GM21576 (cell line): ENCODE data around the gene CAPN11.
"Not testable (repeated sequence)": the region's sequence is repeated elsewhere in the genome, so short reads cannot be mapped to it uniquely, and the experiment has no call there.

Source experiments
- ATAC-seq: cut with Tn5 transposase; IDR thresholded peaks from one replicate; pipeline ENCODE4 v1.9.1; 2021; ENCODE audit warnings: mild to moderate bottlenecking, moderate library complexity; ENCODE audit not compliant: unreplicated experiment

CAPN11 gene

DNA sequence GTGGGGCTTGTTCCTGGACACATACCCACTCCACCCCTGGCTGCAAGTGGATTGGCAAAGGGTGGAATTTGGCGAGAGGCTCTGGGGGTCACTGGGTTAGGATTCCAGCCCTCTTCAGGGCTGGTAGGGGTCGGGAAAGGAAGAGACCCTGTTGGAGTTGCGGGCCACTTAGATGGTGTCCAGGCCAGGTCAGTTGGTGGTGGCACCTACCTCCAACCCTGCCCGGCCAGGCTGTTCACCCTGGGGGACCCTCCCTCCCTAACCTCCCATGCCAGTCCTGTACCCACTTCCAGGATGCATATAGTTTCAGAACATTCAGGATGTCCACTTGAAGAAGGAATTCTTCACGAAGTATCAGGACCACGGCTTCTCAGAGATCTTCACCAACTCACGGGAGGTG lies 21.0 kb downstream of the CAPN11 start:
- ATAC-seq = no peak

DNA sequence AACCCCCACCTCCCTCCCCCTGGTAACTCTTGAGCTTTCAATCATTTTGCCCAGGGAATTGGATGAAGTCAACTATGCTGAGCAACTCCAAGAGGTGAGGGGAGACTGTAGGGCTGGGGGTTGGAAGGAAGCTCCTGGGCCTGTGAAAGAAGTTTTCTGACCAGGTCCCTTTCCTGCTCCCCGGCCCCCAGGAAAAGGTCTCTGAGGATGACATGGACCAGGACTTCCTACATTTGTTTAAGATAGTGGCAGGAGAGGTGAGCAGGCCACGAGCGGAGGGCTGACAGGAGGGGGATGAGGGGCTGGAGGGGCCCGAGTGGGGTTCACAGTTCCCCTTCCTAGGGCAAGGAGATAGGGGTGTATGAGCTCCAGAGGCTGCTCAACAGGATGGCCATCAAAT lies 21.8 kb downstream of the CAPN11 start:
- ATAC-seq = no peak

DNA sequence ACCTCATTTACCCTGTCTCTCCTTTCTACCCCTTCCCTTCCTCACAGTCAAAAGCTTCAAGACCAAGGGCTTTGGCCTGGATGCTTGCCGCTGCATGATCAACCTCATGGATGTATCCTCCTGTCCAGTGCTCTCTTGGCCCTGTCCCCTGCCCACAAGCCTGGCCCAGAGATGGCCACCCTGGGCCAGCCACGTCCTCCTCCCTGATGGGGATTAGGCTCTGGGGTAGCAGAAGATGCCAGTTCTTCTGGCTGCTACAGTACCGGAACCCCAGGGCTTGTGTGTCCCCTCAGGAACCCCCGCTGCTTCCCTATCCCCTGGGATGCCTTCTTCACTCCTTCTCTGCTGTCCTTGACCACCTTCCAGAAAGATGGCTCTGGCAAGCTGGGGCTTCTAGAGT lies 22.3 kb downstream of the CAPN11 start:
- no peak for ATAC-seq

DNA sequence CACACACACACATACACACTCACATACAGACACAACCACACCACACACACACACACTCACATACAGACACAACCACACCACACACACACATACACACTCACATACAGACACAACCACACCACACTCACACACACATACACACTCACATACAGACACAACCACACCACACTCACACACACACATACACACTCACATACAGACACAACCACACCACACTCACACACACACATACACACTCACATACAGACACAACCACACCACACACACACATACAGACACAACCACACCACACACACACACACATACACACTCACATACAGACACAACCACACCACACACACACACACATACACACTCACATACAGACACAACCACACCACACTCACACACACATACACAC lies 23.2 kb downstream of the CAPN11 start:
- ATAC-seq = not testable (repeated sequence)

DNA sequence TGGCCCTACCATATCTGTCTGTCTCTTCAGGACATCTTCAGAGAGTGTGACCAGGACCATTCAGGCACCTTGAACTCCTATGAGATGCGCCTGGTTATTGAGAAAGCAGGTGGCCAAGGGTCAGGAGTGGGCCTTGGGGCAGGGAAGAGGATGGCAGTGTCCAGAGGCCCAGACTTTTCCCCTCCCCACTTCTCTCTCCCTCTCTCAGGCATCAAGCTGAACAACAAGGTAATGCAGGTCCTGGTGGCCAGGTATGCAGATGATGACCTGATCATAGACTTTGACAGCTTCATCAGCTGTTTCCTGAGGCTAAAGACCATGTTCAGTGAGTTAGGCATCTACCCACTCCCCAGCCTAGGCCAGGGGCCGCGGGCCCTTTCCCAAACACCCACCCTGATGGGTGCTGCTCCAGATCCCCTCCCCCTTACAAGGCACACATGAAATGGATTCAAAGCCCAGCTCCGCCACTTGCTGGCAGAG lies 24.3 kb downstream of the CAPN11 start:
- no peak for ATAC-seq

DNA sequence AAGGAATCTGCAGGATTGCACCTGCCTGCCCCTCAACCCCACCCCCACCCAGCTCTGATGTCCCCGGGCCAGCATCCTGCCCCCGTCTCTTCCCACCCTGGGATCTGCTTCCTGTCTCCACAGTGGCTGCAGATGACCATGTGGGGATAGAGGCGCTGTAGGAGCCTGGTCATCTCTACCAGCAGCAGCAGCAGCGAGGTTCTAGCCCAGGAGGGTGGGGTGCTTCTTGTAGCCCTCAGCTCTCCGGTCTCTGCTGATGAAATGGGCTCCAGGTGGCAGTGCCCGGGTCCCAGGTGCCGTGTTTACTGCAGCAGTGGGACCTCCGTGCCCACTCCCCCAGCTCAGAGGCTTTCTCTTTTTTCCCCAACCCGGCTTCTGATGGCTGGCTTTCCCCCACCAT lies 25.2 kb downstream of the CAPN11 start:
- ATAC-seq = no peak

DNA sequence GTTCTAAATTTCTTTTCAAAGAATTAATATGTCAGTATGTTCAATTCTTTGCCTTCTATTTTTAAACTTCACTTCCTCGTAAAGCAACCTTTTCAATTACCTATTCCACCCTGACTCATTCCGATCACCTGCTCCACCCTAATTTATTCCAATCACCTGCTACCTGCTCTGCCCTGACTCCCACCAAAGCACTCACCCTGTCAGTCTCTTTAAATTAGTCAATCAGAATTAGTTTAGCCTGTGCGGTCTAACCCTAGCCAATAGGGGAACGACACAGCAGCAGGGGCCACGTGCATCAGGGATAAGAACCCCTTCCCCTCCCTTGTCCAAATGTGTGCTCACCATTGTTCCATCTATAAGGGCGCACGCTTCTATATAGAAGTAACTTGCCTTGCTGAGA lies 26.7 kb downstream of the CAPN11 start:
- ATAC-seq = not testable (repeated sequence)

DNA sequence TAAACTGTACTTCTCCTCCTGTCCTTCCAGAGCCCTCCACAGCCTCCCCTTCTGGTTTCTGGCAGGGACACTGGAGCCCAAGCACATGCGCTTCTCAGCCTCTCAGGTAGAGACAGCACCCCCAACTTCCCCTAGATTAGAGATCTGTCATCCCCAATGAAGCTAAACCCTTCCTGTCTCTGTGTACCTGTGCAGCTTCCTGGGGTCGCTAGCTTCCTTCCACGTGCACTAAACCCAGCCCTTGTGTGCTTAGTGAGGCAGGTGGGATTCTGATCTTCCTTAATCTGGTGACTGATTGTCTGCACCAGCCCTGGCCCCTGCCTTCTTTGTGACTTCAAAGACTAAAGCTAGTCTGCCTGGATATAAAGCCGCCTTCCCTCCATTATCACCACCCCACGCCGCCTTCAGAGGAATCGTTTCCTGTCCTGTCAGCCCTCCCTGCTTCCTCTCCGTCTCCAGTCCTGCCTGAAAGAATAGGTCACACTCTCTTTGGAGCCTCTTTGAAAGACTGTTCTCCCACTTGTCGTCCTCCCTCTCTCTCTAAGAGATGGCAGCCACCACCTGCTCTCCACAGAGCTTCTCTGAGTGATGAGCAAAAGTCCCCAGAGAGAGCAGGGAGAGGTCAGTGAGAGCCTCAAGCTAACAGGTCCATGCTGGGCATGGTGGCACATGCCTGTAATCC lies 27.5 kb downstream of the CAPN11 start:
- no peak for ATAC-seq

DNA sequence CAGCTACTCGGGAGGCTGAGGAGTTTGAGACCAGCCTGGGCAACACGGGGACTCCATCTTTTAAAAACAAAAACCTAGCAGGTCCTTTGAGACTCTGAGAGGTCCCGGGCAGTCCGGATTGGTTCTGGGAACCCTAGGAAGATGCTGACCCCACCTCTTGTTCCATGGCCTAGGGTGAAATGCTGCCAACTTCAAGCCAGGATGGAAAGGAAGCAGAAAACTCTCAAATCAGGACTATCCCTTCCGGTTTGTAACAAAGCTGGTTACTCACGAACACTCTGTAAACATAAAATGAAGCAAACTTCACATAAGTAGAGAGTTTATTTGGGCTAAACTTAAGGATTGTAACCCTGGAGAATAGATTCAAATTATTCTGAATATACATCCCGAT lies 28.0 kb downstream of the CAPN11 start:
- ATAC-seq = no peak

DNA sequence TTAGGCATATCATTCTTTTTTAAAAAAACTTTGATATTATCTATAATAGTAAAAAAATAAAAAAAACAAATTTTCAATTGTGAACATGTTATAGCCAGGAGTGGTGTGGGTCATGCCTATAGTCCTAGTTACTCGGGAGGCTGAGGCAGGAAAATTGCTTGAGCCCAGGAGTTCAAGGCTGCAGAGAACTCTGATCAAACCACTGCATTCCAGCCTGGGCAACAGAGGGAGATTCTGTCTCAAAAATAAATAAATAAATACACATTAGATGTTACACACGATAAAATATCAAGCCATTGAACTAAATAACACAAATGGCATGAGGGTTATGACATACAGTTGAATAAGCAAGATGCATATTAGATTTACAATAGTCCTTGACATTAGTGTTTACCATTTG lies 30.2 kb downstream of the CAPN11 start:
- ATAC-seq = no peak

DNA sequence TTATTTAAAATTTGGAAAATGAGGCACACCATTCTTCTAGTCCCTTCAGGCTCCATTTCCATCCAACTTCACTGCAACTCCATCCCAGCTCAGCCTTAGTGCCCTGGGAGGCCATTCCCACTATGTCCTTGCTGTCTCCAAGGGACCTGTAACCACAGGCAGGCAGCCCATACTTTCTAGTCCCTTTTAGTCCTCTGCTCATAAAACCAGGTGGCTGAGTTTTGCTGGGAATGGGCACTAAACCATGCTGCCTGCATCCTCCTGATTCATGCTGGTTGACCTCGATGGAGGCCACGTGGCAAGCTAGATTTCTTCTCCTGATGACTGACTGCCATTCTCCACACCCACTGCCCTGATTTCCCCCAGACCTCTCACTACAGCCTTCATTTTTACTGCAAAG lies 30.6 kb downstream of the CAPN11 start:
- no peak for ATAC-seq

DNA sequence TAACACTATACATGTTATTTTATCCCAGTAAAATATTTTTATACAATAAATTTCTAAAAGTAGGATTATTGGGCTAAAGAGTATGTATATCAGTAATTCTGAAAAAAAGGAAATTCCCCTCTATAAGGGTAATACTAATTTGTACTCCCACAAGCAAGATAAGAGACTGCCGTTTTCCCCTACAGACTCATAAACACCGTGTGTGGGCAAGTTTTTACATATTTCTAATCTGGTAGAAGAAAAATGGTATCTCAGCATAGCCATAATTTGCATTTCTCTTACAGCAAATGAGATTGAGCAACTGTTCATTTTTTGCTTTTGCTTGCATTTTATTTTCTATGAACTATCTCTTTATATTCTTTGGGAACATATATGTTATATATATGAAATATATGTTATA lies 32.1 kb downstream of the CAPN11 start:
- ATAC-seq = peak; percentile 62

DNA sequence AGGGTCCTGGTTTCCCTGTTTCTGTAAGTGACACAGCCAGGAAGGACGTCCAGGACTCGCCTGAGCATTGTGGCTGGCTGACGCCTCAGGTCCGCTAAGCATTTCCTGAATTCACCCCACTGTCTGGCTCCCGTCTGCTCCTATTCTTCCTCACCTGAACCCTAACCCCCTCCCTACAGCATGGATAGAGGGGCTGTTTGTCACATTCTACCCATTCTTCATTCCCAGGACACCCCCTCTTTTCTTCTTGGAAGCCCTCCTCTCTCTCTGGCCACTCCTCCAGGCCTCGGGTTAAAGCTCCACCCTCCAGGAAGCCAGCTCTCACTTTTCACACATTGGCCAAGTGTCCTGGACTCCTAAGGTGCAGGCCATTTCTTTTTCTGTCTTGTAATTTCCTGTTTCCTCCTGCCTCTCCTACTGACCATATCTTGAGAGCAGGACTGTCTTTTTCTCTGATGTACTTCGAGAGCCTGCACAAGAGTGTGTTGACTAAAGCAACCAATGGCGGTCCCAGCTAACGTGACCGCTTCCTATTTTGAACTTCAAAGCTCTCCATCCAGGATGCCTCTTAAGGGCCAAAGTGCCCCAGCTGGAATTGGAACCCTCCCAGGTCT lies 33.9 kb downstream of the CAPN11 start:
- ATAC-seq = no peak

DNA sequence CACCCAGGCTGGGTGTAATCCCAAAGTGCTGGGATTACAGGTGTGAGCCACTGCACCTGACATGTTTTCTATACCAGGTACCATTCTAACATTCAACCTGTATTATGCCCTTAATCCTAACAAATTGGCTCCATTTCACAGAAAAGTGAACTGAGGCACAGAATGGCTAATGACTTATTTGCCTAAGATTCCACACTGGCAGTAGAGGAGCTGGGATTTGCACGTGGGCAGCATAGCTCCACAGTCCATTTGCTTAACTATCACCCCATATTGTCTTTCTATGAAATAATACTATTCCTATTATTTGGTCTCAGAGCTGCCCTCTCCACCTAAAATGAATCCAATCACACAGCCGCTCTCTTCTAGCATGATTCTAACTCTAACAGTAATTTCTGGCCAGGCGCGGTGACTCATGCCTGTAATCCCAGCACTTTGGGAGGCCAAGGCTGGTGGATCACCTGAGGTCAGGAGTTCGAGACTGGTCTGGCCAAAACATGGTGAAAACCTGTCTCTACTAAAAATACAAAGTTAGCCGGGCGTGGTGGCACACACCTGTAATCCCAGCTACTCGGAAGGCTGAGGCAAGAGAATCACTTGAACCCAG lies 34.8 kb downstream of the CAPN11 start:
- no peak for ATAC-seq

DNA sequence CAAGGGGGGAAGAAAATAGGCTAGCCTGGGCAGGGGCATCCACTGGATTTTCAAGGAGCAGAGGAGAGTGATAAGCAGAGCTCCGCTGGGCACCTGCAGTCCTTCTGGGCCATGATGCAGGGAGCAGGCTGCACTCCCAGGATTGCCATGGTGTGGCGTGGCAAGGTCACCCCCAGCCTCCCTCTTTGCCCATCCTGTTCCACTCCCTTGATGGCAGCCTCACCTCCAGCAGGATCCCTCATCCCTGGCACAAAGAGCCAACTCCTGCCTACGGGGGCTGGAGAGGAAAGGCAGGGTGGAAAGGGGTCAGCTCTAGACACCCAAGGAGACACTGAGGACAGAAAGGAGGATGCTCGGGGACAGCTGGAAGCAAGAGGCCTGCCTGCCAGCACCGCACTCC lies 35.7 kb downstream of the CAPN11 start:
- no peak for ATAC-seq

DNA sequence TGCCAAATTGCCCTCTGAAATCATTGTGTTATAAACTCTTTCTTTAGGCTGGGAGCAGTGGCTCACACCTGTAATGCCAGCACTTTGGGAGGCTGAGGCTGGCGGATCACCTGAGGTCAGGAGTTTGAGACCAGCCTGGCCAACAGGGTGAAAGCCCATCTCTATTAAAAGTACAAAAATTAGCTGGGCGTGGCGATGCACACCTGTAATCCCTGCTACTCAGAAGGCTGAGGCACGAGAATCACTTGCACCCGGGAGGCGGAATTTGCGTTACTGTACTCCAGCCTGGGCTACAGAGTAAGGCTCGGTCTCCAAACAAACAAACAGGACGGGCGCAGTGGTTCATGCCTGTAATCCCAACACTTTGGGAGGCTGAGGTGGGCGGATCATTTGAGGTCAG lies 37.7 kb downstream of the CAPN11 start:
- ATAC-seq = not testable (repeated sequence)

DNA sequence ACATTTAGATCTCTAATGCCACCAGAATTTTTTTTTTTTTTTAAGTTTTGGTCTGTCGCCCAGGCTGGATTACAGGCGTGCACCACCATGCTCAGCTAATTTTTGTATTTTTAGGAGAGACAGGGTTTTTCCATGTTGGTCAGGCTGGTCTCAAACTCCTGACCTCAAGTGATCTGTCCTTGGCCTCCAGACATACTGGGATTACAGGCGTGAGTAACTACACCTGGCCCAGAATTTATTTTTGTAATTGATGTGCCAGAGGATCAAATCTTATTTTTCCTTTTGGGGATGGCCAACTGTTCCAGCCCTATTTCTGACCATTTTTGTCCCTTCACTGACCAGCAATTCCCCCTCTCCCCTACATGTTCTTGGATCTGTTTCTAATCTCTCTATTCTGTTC lies 40.1 kb downstream of the CAPN11 start:
- no peak for ATAC-seq

DNA sequence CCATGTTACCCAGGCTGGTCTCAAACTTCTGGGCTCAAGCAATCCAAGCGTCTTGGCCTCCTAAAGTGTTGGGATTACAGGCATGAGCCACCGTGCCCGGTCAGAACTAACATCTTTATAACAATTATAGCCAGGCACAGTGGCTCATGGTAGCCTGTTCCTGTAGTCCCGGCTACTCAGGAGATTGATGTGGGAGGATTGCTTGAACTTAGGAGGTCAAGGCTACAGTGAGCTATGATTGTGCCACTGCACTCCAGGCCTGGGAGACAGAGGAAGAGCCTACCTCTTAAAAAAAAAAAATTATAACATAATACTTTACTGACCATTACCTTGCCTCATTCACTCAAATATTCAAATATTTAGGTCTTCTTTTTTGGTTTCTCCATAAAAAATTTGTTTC lies 41.3 kb downstream of the CAPN11 start:
- no peak for ATAC-seq

DNA sequence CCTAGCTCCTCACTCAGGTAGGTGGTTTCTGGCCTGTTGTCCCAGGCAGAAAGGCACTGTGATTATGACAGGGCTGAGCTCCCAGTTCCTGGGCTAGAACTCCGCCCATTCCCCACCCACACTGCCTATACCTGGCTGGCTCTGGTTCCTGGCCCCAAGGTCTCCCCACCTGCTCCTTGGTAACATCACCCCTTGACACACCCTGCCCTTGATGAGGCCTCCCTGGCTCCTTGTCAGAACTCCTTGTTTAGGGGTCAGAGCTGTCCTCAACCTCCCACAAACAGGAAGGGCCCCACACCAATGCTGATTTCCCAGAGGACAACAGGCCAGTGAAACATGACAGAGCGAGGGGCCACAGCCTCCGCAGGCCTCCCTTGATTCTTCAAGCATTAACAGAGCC lies 42.6 kb downstream of the CAPN11 start:
- ATAC-seq = no peak

DNA sequence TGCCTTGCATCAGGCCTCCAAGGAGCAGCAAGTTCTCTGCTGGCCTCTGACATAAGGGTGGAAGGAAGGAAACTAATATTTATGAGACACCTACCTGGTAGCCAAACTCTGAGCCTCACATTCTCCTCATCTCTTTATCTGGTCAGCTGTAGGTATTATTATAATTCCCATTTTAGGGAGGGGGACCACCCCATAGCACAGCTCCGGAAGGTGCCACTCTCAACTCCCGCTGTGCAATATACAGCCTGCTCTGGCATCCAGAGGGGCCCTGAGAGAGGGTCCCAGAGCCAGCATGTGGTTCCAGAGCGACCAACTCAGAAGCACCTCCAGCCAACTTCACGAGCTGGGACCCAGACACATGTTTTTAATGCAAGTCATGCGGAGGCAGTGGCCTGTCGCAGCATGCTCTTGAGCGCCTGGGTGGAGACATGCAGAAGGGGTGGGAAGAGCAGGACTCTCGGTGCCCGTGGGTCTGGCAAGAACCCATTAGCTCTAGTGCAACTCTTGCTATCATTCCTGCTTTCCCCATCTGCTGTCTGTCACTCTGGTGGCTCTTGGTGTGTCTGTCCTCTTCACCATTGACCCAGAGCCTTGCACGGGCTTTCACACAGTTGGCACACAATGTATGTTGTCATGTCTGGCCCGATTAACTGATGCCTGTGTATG lies 43.2 kb downstream of the CAPN11 start:
- no peak for ATAC-seq

DNA sequence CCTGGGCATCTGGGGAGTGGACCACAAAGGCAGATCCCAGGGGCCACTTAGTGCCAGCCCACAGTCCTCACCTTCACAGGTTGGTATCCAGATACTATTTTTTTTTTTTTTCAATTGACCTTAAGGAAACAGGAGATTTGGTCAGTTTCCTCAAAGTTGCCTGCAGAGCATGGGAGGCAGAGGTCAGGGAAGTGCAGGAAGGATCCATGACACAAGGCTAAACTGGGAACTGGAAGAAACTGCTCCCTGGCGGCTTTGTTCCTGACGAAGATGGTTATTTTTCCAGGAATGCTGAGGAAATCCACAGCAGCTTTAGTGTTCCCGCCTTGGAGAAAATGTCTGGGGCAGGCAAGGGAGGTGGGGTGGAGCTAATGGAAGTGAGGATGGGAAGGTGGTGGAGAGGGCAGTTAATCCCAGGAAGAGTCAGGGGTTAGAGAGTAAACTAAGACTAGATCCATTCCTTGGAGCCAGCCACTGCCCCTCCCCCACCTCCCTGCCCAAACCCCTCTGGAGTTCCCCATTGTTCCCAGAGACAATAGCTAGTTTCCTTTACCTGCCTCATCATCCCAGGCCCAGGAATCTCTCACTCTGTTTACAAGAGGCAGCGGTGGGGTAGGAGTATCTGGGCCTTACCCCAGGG lies 43.8 kb downstream of the CAPN11 start:
- no peak for ATAC-seq
